HepG2 (cell line): Measurements from ENCODE around the gene NEK9. TPM values are rescaled to one million over a fixed set of nuclear protein-coding genes. Genes with fewer than 3 reads are reported as not detected.

Experiments used
- MYNN ChIP-seq: sonication (generic); formaldehyde crosslinking; IDR thresholded peaks from 2 replicates; pipeline ENCODE4 v1.4.0; 2020; ENCODE audit warnings: mild to moderate bottlenecking, low read depth, missing genetic modification reagents
- PAWR ChIP-seq: sonication (generic); formaldehyde crosslinking; IDR thresholded peaks from 2 replicates; pipeline ENCODE4 v1.4.0; 2020; ENCODE audit warnings: missing genetic modification reagents, mild to moderate bottlenecking, borderline replicate concordance
- PAXIP1 ChIP-seq: sonication (generic); formaldehyde crosslinking; conservative IDR thresholded peaks from 2 replicates; pipeline ENCODE4 v1.4.0; 2020; ENCODE audit warnings: mild to moderate bottlenecking, missing genetic modification reagents, moderate library complexity
- ZNF407 ChIP-seq: sonication (generic); formaldehyde crosslinking; IDR thresholded peaks from one replicate; pipeline ENCODE4 v1.5.1; 2020; ENCODE audit warnings: mild to moderate bottlenecking, missing genetic modification reagents; ENCODE audit errors: not compliant biosample characterization
- ZNF503 ChIP-seq: sonication (generic); formaldehyde crosslinking; IDR thresholded peaks from 2 replicates; pipeline ENCODE4 v1.4.0; 2020; ENCODE audit warnings: missing genetic modification reagents
- polyA plus RNA-seq, 8 experiments: library from polyadenylated mRNA; depleted of rRNA in 3 of 8; stranded (reverse) in 7 of 8; unstranded in 1 of 8; fragments of >200 nt; fragmentation: Illumina TruSeq in 4 of 8; extraction: Trizol in 4 of 8; gene quantifications; 2 replicates each; pipeline versions ENCODE4 v1.2.1 to v1.2.3, GENCODE V29; 2011 to 2016; ENCODE audit warnings: low read depth in 4 of 8, missing spikeins in 1 of 8, mixed read lengths in 1 of 8; ENCODE audit not compliant: insufficient read depth in 1 of 8
- total RNA-seq, 5 experiments: library from RNA; depleted of rRNA; stranded (reverse); fragments of >200 nt; fragmentation: Illumina TruSeq; extraction: Trizol; gene quantifications; 2 replicates each; pipeline ENCODE4 v1.2.3, GENCODE V29; 2016; ENCODE audit warnings: low read depth in 1 of 5

Gene NEK9
- total and polyA plus RNA-seq, 2 of the 13 experiments (the other 11 are each of a cell fraction or from before 2014, with no cell fraction given): 16.5 to 27.3 TPM

- no peak for TF ChIP-seq MYNN (CRISPR knock-in tag)
- no peak for TF ChIP-seq PAXIP1 (CRISPR knock-in tag)
- TF ChIP-seq PAWR: no peak
- no peak for TF ChIP-seq ZNF407 (CRISPR knock-in tag)
- no peak for TF ChIP-seq ZNF503 (CRISPR knock-in tag)
Measured at GRCh38 chr14:75109877-75110276, 17.0 kb downstream of the NEK9 start (continued).
